HG03066 (cell line): ENCODE data around the gene KRT13.
"Not testable (repeated sequence)": the region's sequence is repeated elsewhere in the genome, so short reads cannot be mapped to it uniquely, and the experiment has no call there.

ENCODE experiments used
- ATAC-seq: cut with Tn5 transposase; IDR thresholded peaks from one replicate; pipeline ENCODE4 v1.9.1; 2021; ENCODE audit warnings: low read depth; ENCODE audit not compliant: unreplicated experiment

Gene KRT13

DNA sequence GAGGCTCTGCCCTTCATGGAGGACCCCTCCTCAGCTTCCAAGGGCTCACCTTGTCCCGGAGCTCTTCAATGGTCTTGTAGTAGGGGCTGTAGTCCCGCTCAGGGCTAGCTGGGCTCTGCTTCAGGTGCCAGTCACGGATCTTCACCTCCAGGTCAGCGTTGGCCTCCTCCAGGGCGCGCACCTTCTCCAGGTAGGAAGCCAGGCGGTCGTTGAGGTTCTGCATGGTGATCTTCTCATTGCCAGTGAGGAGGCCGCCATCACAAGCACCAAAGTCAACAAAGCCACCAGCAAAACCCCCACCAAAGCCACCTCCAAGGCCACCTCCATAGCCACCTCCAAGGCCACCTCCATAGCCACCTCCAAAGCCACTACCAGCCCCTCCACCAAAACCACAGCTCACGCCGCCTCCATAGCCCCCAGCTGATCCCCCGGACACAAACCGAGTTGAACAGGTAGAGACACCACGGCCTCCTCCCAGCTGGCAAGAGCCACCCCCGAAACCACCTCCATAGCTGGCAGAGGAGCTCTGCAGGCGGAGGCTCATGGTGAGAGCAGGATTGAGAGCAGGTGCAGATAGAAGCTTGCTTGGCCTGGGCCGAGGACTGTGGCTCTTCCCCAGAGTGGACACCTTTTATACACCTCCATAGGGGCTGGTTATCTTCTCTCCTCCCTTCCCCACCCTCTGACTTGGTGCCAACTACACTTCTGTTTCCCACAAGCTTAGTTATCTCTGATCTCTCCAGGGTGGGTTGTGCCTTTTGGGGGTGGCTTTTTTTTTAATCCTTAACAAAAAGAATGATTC, at the start of gene KRT13:
Gene KRT13, minus strand, starts transcription at position 606 of the 802 bp plus-strand sequence. Its CDS starts 62 bp downstream, at position 544.
- ATAC-seq = no peak

DNA sequence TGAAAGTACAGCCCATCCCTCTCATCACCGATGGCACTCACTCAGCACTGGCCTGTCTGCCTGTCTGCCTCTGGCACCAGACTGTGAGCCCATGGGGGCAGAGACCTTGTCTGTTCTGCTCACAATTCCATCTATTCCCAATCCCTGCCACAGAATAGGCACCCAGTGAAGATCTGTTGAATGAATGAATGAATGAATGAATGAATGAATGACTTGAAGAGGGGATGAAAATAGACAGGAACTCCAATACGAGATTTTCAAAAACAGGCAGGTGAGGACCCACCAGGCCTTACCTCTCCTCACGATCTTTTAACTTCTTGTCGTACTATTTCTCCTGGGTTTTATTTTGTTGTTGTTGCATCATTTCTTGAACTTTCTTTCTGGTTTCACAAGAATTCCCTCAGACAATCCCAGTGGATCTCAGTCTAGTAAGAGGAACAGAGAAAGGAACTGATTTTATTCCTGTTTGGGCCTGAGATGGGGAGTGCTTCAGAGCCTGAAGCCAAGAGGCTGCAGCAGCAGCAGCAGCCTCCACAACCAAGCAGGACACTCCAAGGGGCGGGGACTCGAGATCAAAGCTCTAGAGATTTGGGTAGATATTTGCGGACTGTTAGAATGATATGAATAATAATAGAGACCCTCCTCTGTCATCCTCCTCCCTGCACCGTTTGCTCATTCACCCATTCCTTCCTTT, 48.7 kb upstream of the KRT13 start:
- ATAC-seq = no peak

DNA sequence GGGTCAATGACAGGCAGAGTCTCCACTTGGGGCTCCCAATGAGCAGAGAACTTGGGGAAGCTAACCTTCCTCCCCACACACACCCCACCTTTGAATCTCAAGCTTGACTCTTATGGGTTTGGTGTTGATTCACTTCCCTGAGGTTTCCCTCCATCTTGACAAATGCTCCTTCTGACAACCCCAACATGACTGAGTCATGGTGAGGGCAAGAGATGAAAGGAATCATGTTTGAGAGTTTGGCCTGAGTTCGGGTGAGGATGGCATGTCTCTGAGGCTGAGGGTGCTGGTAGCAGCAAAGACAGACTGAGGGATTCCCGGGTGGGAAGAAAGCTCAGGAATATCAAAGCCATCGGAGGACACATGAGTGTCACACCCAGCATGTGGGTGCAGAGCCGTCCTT, 47.8 kb upstream of the KRT13 start:
- no peak for ATAC-seq

DNA sequence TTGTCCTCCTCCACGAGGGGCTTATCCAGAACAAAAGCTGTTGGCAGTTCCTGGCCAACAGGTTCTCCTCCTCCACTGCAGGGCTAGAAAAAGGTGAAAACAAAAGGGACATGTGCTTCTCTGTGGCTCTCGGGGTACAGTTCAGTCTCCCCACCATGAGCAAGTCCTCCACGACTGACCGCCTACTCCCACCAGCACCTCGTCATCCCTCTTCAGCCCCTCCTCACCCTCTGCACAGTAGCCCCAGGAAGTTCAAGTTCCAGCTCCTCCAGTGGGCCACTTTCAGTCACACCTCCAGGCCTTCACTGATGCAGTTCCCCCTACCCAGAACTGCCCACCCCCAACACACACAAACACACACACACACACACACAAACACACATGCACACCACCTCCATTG, 47.0 kb upstream of the KRT13 start:
- ATAC-seq = no peak

DNA sequence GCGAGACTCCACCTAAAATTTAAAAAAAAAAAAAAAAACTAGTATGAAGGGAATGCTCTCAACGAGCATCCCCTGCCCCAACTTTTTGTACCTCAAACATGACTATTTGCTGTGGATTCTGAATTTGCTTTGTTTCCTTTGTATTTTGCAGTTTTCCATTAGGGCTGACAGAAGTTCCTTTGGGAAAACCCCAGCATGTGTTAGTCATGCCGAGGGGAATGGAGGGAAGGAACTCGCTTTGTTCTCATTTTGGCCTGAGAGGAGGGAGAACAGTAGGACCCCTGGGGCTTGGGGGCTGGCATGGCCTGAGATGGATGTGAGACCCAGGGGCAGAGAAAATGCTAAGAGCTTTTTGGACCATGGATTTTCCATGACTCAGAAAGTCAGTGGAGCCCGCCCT, 46.0 kb upstream of the KRT13 start:
- no peak for ATAC-seq

DNA sequence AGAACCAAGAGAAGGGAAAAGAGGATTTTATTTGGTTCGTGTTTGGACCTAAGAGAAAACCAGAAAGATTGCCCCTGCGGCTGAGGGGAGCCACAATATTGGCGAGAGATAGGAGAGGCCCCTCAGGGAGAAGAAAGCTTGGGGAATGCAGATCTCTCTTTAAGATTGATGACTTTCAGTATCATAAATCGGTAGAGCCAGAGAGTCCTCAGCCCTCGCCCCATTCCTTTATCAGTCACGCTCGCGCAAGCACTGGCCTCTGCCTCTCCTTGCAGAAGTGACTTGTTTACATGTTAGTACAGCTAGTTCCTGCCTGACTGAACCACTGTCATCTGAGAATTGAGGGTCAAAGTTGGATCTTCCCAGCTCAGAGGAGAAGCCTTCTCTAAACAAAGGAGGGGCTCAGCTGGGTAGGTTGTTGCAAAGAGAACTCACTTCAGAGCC, 44.2 kb upstream of the KRT13 start:
- no peak for ATAC-seq

DNA sequence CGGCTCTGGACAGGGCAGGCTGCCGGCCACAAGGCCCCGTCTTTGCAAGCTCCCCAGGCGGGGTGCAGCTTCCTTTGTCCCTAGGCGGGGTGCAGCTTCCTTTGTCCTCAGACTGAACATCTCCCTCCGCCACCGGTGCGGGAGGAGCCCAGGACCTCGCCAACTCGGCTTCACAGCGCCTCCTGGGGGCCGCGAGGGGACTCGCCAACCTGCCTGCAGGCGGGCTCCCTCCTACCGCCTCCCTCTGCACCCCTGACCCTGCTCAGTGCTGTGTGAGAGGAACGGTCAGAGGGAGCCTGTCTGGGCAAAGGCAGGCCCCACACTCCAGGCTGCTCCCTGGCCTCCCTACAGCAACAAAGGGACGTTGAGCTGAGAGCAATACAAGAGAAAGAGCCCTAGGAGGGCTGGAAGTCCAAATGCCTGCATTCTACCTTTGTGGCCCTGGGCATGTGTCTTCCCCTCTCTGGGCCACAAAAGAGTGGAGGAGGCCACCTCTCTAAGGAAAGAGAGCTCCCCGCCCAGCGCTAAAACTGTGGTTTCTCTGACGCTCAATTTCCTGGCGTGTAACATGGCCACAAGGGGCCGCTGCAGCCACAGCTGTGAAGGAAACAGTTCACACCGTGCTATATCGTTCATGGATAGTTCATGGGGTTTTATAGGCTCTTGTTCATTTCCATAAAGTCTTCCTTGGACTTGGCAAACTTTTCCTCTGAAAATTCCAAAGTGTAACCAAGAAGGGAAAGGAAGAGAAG, 43.6 kb upstream of the KRT13 start:
- ATAC-seq = no peak

DNA sequence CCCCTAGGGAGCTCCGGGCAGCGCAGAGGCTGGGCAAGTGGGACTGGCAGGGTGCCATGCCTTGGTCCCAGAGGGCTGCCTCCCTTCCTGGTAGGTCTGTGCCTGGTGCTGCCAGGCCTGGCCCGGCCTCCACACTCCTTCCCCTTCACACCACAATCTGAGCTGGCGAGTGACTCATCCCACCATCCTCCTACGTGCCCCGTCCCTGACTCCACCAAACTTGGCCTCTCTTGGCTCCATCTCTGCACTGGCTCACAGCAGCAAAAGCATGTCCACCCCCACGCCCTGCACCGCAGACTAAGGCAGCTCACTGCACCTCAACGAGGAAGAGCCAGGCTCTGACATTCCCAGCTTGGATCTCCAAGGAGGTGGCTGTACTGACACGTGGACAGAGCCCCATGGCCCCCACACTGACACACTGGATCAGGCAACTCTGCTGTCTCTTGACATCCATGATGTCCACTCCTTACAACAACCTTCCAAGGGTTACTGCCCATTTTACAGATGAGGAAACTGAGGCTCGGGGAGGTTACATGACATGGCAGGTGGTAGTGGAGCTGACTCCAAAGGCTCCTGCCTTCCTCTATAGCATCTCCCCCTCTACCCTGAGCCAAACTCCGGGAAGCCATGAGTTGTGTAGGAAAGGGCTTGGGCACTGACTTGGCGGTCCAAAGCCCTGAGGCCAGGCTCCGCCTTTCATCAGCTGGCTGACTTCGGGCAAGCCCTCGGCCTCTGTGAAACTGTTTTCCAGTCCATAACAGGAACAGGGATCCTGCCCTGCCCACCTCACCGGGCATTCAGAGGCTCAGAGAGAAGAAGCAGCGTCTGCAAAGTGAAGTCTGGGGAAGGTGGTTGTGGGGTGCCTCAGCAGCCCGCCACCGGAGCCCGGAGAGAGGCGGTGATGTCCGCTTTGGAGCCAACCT, 42.8 kb upstream of the KRT13 start:
- no peak for ATAC-seq

DNA sequence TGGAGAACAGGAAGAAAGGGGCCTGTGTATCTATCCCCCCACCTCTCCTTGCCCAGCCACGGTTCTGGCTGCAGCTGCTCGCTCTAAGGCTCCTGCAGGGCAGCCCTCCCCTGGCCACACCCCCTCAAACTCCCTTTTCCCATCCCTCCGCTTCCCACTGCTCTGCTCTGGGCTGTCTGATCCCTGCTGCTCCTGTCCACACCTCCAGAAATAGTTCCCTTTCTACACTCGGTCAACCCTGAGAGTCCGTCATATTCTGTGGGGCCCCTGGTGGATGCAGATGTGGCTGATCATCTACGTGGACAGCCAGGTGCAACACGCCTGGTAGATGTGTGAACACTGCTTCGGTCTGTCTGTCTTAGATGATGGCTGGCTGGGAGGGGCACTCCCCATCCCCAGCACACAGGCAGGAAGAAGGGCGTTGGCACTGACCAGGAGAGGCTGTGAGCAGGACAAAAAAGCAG, 42.0 kb upstream of the KRT13 start:
- ATAC-seq = no peak

DNA sequence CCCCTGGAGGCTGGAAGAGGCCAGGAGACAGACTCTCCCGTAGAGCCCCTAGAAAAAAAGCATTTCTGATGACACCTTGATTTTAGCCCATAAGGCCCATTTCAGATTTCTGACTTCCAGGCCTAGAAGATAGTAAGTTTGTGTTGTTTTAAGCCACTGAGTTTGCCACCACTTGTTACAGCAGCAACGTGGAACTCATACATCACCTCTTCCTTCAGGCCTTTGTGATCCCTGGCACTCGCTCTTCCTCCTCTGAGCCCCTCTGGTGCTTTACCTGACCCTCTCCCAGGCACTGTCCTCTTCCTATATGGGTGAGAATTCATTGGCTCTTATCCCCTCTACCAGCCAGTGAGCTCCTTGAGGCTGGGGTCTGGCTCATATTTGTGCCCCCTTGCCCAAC, 41.4 kb upstream of the KRT13 start:
- no peak for ATAC-seq

DNA sequence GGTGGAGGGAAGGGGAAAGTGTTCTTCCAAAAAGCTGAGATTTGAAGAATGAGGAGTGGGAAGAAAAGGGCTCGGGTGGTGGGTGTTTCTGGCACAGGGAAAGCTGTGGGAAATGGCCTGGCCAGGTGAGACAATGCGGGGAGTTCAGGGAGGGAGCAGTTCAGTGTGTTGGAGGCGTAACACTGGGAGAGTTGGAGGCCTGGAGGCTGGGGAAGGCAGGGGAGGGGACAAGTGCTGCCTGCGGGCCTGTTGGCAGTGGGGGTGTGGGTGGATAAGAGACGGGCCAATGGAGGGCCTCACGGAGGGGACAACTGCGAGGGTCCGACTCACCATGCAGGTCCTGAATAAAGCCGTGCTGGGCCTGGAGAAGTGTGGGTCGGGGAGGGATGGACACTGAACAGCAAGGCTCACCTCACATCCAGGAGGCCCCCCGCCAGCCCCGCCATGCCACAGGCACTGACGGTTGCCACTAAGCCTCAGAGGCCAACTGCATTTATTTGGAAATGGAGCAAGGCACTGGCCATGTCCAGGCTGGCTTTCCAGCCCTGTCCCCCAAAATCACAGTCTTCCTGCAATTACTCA, 40.5 kb upstream of the KRT13 start:
- no peak for ATAC-seq

DNA sequence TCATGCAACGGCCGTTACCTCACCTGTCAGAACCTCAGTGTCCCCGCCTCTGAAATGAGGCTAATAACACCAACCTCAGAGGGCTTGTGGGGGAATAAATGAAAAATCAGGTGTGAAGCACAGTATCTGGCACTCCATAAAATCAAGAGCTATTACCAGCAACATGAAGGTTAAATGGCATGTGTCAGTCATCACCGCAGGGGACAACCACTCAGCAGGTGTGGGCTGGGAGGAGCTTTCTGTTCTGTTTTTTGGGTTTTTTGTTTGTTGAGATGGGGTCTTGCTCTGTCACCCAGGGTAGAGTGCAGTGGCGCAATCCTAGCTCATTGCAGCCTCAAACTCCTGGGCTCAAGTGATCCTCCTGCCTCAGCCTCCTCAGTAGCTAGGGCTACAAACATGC, 39.5 kb upstream of the KRT13 start:
- no peak for ATAC-seq

DNA sequence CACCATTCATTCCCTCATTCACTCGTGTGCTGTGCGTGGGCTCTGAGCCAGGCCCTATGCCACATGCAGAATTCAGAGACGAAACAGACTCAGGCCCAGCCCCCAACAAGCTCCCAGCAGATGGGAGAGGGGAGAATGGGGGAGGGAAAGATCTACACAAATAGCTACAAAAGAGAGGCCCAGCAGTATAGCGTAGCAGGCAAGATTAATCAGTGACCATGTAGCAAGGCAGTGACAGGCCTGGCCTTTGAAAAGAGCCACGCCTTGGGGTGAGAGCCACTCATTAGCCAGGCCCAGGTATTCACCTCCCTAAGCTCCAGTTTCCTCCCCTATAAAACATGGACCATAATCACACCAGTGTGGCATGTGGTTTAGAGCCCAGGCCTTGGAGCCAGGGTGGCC, 39.1 kb upstream of the KRT13 start:
- ATAC-seq = no peak

DNA sequence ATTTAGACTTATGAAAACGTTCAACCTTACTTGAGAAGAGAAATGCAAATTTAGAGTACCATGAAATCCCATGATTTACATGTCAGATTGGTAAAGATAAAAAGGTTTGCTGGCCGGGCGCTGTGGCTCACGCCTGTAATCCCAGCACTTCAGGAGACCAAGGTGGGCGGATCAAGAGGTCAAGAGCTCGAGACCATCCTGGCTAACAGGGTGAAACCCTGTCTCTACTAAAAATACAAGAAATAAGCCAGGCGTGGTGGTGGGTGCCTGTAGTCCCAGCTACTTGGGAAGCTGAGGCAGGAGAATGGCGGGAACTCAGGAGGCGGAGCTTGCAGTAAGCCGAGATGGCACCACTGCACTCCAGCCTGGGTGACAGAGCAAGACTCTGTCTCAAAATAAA, 37.4 kb upstream of the KRT13 start:
- ATAC-seq = not testable (repeated sequence)

DNA sequence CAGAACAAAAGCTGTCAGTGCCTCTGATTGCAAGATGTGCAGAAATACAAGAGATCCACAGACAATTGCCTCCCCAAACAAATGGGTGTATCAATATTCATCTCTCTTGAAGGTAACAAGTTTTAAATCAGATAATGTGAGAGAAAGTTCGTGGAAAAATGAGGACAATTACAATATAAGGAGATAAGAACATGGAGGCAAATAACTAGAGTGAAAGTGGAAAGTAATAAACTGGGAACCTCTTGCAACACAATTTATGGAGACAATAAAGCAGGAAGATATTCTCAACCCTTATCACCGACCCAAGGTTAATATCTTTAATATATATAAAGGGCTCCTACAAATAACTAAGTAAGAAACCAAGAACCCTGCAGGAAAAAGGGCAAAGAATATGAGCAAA, 36.9 kb upstream of the KRT13 start:
- ATAC-seq = no peak

DNA sequence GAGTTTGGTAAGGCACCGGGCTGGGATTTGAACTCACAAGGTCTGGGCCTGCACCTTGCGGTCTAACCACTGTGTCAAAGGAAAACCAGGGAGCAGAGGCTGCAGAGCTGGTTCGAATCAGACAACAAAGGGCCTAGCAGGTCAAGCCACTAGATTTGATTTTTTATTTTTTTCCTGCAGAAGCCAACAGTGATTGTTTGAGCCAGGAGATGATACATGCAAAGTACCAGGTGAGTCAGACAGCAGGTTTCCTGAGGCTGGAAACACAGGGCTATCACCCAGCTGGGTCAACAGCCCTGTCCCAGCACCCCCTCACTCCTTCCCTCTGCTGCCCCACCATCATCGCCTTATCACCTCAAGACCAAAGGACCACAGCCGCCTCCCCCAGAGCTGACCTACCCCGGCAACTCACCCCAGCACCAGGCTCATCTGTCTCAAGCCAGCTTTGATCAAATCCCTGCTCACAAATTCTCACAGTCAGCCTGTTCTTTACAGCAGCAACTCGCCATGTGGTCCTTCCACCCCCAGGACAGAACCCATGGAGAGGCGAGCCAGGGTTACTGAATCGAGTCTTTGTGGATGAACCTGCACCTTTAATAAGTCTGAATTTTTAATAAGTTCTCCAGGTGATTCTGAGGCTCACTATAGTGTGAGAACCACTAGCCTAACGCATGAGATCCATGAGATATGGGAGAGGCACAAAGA, 35.7 kb upstream of the KRT13 start:
- no peak for ATAC-seq

DNA sequence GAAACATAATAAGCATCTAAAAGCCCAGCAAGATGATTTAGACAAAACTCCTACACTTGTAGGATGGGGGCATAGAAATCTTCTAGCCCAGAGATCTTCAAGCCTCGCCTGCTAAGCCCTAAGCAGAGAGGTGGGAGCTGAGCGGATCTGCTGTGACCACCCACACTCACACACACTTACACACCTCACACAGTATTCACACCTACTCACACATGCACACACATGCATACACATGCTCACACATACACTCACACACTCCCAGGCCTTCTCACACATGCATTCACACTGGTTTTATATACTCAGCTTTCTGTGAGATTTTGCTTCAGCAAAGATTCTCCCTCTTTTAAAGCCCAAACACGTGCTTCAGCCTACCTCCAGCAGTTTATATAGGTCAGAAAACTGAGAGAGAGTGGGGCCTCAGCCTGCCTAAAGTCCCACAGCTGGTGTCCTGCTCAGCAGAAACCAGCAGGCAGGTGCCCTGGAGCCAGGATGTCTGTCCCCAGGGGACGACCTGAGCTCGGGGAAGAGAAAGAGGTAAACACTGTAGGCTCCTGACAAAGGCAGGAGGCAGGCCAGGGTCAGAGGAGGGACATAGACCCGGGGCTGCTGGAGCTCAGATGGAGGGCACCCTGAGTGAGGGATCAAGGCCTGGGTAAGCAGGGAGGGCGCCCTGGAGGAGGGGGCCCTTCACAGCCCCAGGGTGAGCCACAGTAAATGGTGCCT, 34.7 kb upstream of the KRT13 start:
- no peak for ATAC-seq

DNA sequence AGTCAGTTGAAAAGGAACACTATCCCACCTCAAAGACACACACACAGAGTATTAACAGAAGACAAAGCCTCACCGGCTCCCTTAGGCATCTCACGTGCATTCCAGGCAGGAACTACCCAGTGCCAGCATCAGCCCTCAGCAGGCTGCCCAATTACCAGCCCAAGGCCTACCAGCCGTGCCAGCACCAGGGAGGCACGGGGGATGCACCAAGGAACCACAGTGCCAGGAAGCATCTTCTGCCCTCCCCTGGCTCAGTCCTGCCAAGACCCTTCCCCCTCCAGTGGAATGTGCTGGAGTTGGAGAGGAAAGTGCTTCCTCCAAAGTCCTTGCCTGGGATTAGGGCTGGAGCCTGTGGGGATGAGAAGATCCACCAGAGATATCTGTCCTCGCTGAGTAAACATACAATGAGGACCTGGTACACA, 33.7 kb upstream of the KRT13 start:
- no peak for ATAC-seq

DNA sequence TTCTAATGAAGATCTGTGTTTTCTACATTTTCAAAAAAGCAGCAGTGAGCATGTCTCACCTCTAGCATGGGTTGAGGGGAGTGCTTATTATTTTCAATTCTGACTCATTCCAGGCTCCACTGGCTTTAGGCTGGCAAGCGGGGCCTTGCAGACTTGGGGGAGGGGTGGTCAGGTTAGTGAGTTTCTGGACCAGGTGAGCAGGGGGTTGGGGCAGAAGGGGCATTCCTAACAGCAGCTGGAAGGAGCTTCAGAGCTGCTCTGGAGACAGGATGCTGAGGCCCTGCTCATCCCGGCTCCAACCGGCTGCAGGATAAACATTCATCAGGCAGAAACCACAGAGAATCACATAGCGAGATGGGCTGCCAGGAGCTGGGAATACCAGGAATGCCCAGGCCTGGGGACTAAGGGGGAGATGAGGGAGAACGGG, 33.2 kb upstream of the KRT13 start:
- no peak for ATAC-seq
